CD4-positive, alpha-beta memory T cell (primary cell): Measurements from ENCODE around the gene TRPM8. TPM values are rescaled to one million over a fixed set of nuclear protein-coding genes. Genes with fewer than 3 reads are reported as not detected.

Experiments
- CTCF ChIA-PET: fragments of 350-600 bp; sonication (Branson Sonifier 250); formaldehyde crosslinking; loops from one replicate; lab custom pipeline; 2021; ENCODE audit warnings: inconsistent platforms; ENCODE audit not compliant: partially characterized antibody; lab: Charles Lee
- POLR2A ChIA-PET: fragments of 350-600 bp; sonication (Branson Sonifier 250); formaldehyde crosslinking; loops from one replicate; lab custom pipeline; 2021; ENCODE audit not compliant: partially characterized antibody; lab: Charles Lee
- DNase-seq, 5 donors: peaks; one replicate each; pipeline versions ENCODE4 v3.0.0 to v3.0.0-alpha.2; 2020 to 2022; ENCODE audit warnings: mixed read lengths in 1 of 5
- H3K27ac ChIP-seq: one replicate; pipeline ENCODE4 v1.7.0; 2013; ENCODE audit warnings: low read depth, low read length
- H3K27me3 ChIP-seq: 2 replicates; pipeline ENCODE4 v1.7.0; 2013; ENCODE audit warnings: mild to moderate bottlenecking, low read length, moderate library complexity; ENCODE audit not compliant: insufficient read depth
- H3K36me3 ChIP-seq: 2 replicates; pipeline ENCODE4 v1.7.0; 2013; ENCODE audit warnings: mild to moderate bottlenecking, low read length, moderate library complexity; ENCODE audit not compliant: insufficient read depth
- H3K4me1 ChIP-seq: 2 replicates; pipeline ENCODE4 v1.7.0; 2013; ENCODE audit warnings: mild to moderate bottlenecking, low read length, moderate library complexity; ENCODE audit not compliant: insufficient read depth
- H3K4me3 ChIP-seq, 2 donors: one replicate each; pipeline ENCODE4 v1.7.0; 2013; ENCODE audit warnings: low read length in 2 of 2, mild to moderate bottlenecking in 1 of 2
- H3K9me3 ChIP-seq, 2 donors: one replicate each; pipeline ENCODE4 v1.7.0; 2013; ENCODE audit warnings: low read length in 2 of 2, control low read depth in 1 of 2; ENCODE audit not compliant: control insufficient read depth in 1 of 2
- H3K27ac Mint-ChIP-seq, 7 donors: one replicate each; pipeline ENCODE4 v1.8.0; 2020 to 2021; ENCODE audit warnings: mixed read lengths in 7 of 7, mild to moderate bottlenecking in 6 of 7, inconsistent platforms in 3 of 7, moderate library complexity in 3 of 7
- H3K27me3 Mint-ChIP-seq, 2 donors: one replicate each; pipeline ENCODE4 v1.8.0; 2020 to 2021; ENCODE audit warnings: mixed read lengths in 2 of 2
- H3K36me3 Mint-ChIP-seq, 2 donors: one replicate each; pipeline ENCODE4 v1.8.0; 2020 to 2021; ENCODE audit warnings: mixed read lengths in 2 of 2, inconsistent platforms in 1 of 2, mild to moderate bottlenecking in 1 of 2
- H3K4me1 Mint-ChIP-seq, 4 donors: one replicate each; pipeline ENCODE4 v1.8.0; 2020 to 2021; ENCODE audit warnings: mixed read lengths in 4 of 4, mild to moderate bottlenecking in 1 of 4
- H3K4me3 Mint-ChIP-seq, 8 donors: one replicate each; pipeline ENCODE4 v1.8.0; 2020 to 2021; ENCODE audit warnings: mixed read lengths in 8 of 8, mild to moderate bottlenecking in 7 of 8, moderate library complexity in 6 of 8, inconsistent platforms in 3 of 8
- H3K9me3 Mint-ChIP-seq, 8 donors: one replicate each; pipeline ENCODE4 v1.8.0; 2020 to 2021; ENCODE audit warnings: mixed read lengths in 8 of 8, mild to moderate bottlenecking in 5 of 8, inconsistent platforms in 3 of 8, moderate library complexity in 1 of 8
- intact Hi-C: fragments of 100-400 bp; cut with micrococcal nuclease; formaldehyde crosslinking; loops from one replicate; pipeline ENCODE4 v1.15.1; 2023
- polyA plus RNA-seq, 2 donors: library from polyadenylated mRNA; unstranded; fragments of 300-500 nt; fragmentation: Illumina TruSeq; gene quantifications; one replicate each; pipeline ENCODE4 v1.2.3, GENCODE V29; 2021
- total RNA-seq, 2 experiments: library from RNA; stranded (reverse); gene quantifications; one replicate each; pipeline ENCODE4 v1.2.3, GENCODE V29; 2021

The TRPM8 gene
- total and polyA plus RNA-seq, 4 experiments from 2014 or later, result not detected

GRCh38 chr2:233996461-233996860 is 79.3 kb downstream of the TRPM8 start:
- no peaks in the 10 kb centered on the region for H3K27me3 Mint-ChIP-seq
- peaks cover 42 to 69% (median 53%) of the 10 kb centered on the region in 4 donors for H3K4me1 Mint-ChIP-seq
- H3K4me3 Mint-ChIP-seq, result no peak overlapping the region
- peaks cover 64% of the 10 kb centered on the region for H3K4me1 ChIP-seq
- no peak overlapping the region for H3K4me3 ChIP-seq
- H3K9me3 ChIP-seq, result no peaks in the 10 kb centered on the region
- H3K9me3 Mint-ChIP-seq, result no peaks in the 10 kb centered on the region
- H3K36me3 Mint-ChIP-seq, result no peaks in the 10 kb centered on the region
- H3K27me3 ChIP-seq, result no peaks in the 10 kb centered on the region
- H3K27ac ChIP-seq, result no peak overlapping the region
- no peaks in the 10 kb centered on the region for H3K36me3 ChIP-seq
- no peak overlapping the region for H3K27ac Mint-ChIP-seq
- intact Hi-C loops, result loop anchor here (10.0 kb wide), 1 partner anchor 428 kb away; no protein-coding TSS in a partner anchor
- DNase-seq, result no peak
- CTCF ChIA-PET, result interaction anchor here (1.6 kb wide), 1 partner anchor 292 kb away, joined by 3 read pairs; no protein-coding TSS in a partner anchor
- POLR2A ChIA-PET, result no interaction called here

GRCh38 chr2:233997707-233998106 is 80.5 kb downstream of the TRPM8 start:
- no peaks in the 10 kb centered on the region for H3K9me3 Mint-ChIP-seq
- Histone ChIP-seq H3K4me1 (peaks cover 64% of the 10 kb centered on the region), H3K36me3 (no peaks in the 10 kb centered on the region), H3K4me3 (no peak overlapping the region), H3K27me3 (no peaks in the 10 kb centered on the region), H3K27ac (no peak overlapping the region), H3K9me3 (no peaks in the 10 kb centered on the region)
- ChIA-PET POLR2A (interaction anchor here (0.7 to 1.5 kb wide), 4 partner anchors 9 to 34 kb away, joined by 3 to 5 read pairs (median 4); no protein-coding TSS in a partner anchor), CTCF (no interaction called here)
- H3K4me3 Mint-ChIP-seq, result peak overlapping the region in 2 of 8 donors; percentile 39 to 40
- DNase-seq, result no peak
- peaks cover 43 to 69% (median 54%) of the 10 kb centered on the region in 4 donors for H3K4me1 Mint-ChIP-seq
- intact Hi-C loops, result loop anchor here (10.0 kb wide), 1 partner anchor 427 kb away; no protein-coding TSS in a partner anchor
- H3K27me3 Mint-ChIP-seq, result no peaks in the 10 kb centered on the region
- H3K27ac Mint-ChIP-seq, result peak overlapping the region in 5 of 7 donors; percentile 22 to 68 (median 38)
- no peaks in the 10 kb centered on the region for H3K36me3 Mint-ChIP-seq

- no peaks in the 10 kb centered on the region for H3K9me3 Mint-ChIP-seq
- no peak for DNase-seq
- CTCF ChIA-PET, result no interaction called here
- POLR2A ChIA-PET, result interaction anchor here (1.0 to 1.5 kb wide), 4 partner anchors 9 to 27 kb away, joined by 3 to 5 read pairs (median 4); no protein-coding TSS in a partner anchor
- no peaks in the 10 kb centered on the region for H3K27me3 Mint-ChIP-seq
- peaks cover 40 to 74% (median 51%) of the 10 kb centered on the region in 4 donors for H3K4me1 Mint-ChIP-seq
- H3K36me3 ChIP-seq, result no peaks in the 10 kb centered on the region
- no peaks in the 10 kb centered on the region for H3K27me3 ChIP-seq
- H3K27ac Mint-ChIP-seq, result no peak overlapping the region
- H3K36me3 Mint-ChIP-seq, result no peaks in the 10 kb centered on the region
- H3K4me3 ChIP-seq, result no peak overlapping the region
- no peak overlapping the region for H3K27ac ChIP-seq
- intact Hi-C loops, result loop anchor here (10.0 kb wide), 1 partner anchor 426 kb away; no protein-coding TSS in a partner anchor
- no peak overlapping the region for H3K4me3 Mint-ChIP-seq
- no peaks in the 10 kb centered on the region for H3K9me3 ChIP-seq
- peaks cover 49% of the 10 kb centered on the region for H3K4me1 ChIP-seq
These were observed 82.0 kb downstream of the TRPM8 start for GRCh38 chr2:233999182-233999581.

GRCh38 chr2:234001380-234002160 is 84.4 kb downstream of the TRPM8 start:
- no peak overlapping the region for H3K27ac ChIP-seq
- H3K4me3 Mint-ChIP-seq, result peak overlapping the region in 7 of 8 donors; percentile 30 to 80 (median 67)
- H3K4me1 Mint-ChIP-seq, result peaks cover 25 to 56% (median 37%) of the 10 kb centered on the region in 4 donors
- H3K9me3 ChIP-seq, result no peaks in the 10 kb centered on the region
- H3K27me3 Mint-ChIP-seq, result no peaks in the 10 kb centered on the region
- no peaks in the 10 kb centered on the region for H3K36me3 ChIP-seq
- ChIA-PET POLR2A (interaction anchor here (0.8 to 1.2 kb wide), 2 partner anchors 11 to 30 kb away, joined by 3 to 6 read pairs; no protein-coding TSS in a partner anchor), CTCF (interaction anchor here (1.0 kb wide), 1 partner anchor 13 kb away, joined by 4 read pairs; no protein-coding TSS in a partner anchor)
- H3K36me3 Mint-ChIP-seq, result no peaks in the 10 kb centered on the region
- peak overlapping the region; percentile 58 to 95 (median 79) for H3K27ac Mint-ChIP-seq
- H3K9me3 Mint-ChIP-seq, result no peaks in the 10 kb centered on the region
- no peaks in the 10 kb centered on the region for H3K27me3 ChIP-seq
- intact Hi-C loops, result loop anchor here (1.0 kb wide), 1 partner anchor 11 kb away; no protein-coding TSS in a partner anchor
- H3K4me3 ChIP-seq, result no peak overlapping the region
- peak in 4 of 5 donors; percentile 18 to 30 (median 24) for DNase-seq
- H3K4me1 ChIP-seq, result peaks cover 41% of the 10 kb centered on the region

- Histone ChIP-seq H3K27ac (no peak overlapping the region), H3K4me3 (no peak overlapping the region), H3K4me1 (peaks cover 41% of the 10 kb centered on the region), H3K9me3 (no peaks in the 10 kb centered on the region), H3K27me3 (no peaks in the 10 kb centered on the region), H3K36me3 (no peaks in the 10 kb centered on the region)
- POLR2A ChIA-PET, result interaction anchor here (0.8 to 1.2 kb wide), 3 partner anchors 12 to 30 kb away, joined by 3 to 6 read pairs (median 3); no protein-coding TSS in a partner anchor
- no peaks in the 10 kb centered on the region for H3K36me3 Mint-ChIP-seq
- peaks cover 23 to 51% (median 34%) of the 10 kb centered on the region in 4 donors for H3K4me1 Mint-ChIP-seq
- H3K27me3 Mint-ChIP-seq, result no peaks in the 10 kb centered on the region
- H3K4me3 Mint-ChIP-seq, result peak overlapping the region in 1 of 8 donors; percentile 3
- no peaks in the 10 kb centered on the region for H3K9me3 Mint-ChIP-seq
- CTCF ChIA-PET, result interaction anchor here (0.6 to 1.0 kb wide), 2 partner anchors 12 to 1592 kb away, joined by 3 to 4 read pairs; no protein-coding TSS in a partner anchor
- intact Hi-C loops, result no loop called here
- no peak for DNase-seq
- H3K27ac Mint-ChIP-seq, result peak overlapping the region in 4 of 7 donors; percentile 41 to 58 (median 49)
These were observed 85.1 kb downstream of the TRPM8 start for GRCh38 chr2:234002281-234002680.

- no peak overlapping the region for H3K27ac Mint-ChIP-seq
- DNase-seq, result no peak
- H3K4me3 Mint-ChIP-seq, result peak overlapping the region in 1 of 8 donors; percentile 12
- Histone ChIP-seq H3K27ac (no peak overlapping the region), H3K9me3 (no peaks in the 10 kb centered on the region), H3K27me3 (no peaks in the 10 kb centered on the region), H3K36me3 (no peaks in the 10 kb centered on the region), H3K4me1 (peaks cover 30% of the 10 kb centered on the region), H3K4me3 (no peak overlapping the region)
- CTCF ChIA-PET, result no interaction called here
- H3K9me3 Mint-ChIP-seq, result no peaks in the 10 kb centered on the region
- POLR2A ChIA-PET, result no interaction called here
- intact Hi-C loops, result no loop called here
- peaks cover 18 to 57% (median 26%) of the 10 kb centered on the region in 4 donors for H3K4me1 Mint-ChIP-seq
- no peaks in the 10 kb centered on the region for H3K27me3 Mint-ChIP-seq
- H3K36me3 Mint-ChIP-seq, result no peaks in the 10 kb centered on the region
These were observed 86.9 kb downstream of the TRPM8 start for GRCh38 chr2:234003972-234004617.
